Astrocyte of the cerebellum (primary cell): ENCODE data around the gene POLR3B.

Experiments used
- DNase-seq: peaks from one replicate; pipeline ENCODE4 v3.0.0-alpha.2; 2011; ENCODE audit warnings: low read depth
- H3K4me3 ChIP-seq: 2 replicates; pipeline ENCODE4 v1.5.1; 2011; ENCODE audit warnings: mild to moderate bottlenecking, low read depth, low read length, moderate library complexity
- CTCF ChIP-seq: IDR thresholded peaks from 2 replicates; pipeline ENCODE4 v1.5.1; 2012; ENCODE audit warnings: low read length, low read depth, moderate library complexity, mild to moderate bottlenecking; ENCODE audit errors: missing control alignments
- in situ Hi-C: cut with HindIII; loops from 2 replicates; pipeline ENCODE4 v1.10.0; 2017; ENCODE audit warnings: low sequenced_read_pairs

Gene POLR3B

GRCh38 chr12:106329231-106329982 is 28.1 kb upstream of the POLR3B start:
- in situ Hi-C loops: no loop called here
- no peak for TF ChIP-seq CTCF
- no peak for DNase-seq
- no peak overlapping the region for H3K4me3 ChIP-seq

- in situ Hi-C loops: no loop called here
- no peak for TF ChIP-seq CTCF
- H3K4me3 ChIP-seq: no peak overlapping the region
- no peak for DNase-seq
These were observed 25.9 kb upstream of the POLR3B start for GRCh38 chr12:106331599-106331998.

GRCh38 chr12:106332536-106332935 is 25.0 kb upstream of the POLR3B start:
- no peak overlapping the region for H3K4me3 ChIP-seq
- in situ Hi-C loops: no loop called here
- no peak for DNase-seq
- TF ChIP-seq CTCF: no peak

GRCh38 chr12:106333010-106333409 is 24.5 kb upstream of the POLR3B start:
- TF ChIP-seq CTCF: no peak
- H3K4me3 ChIP-seq: no peak overlapping the region
- in situ Hi-C loops: no loop called here
- DNase-seq: no peak

GRCh38 chr12:106333756-106334155 is 23.8 kb upstream of the POLR3B start:
- in situ Hi-C loops: no loop called here
- no peak overlapping the region for H3K4me3 ChIP-seq
- no peak for DNase-seq
- no peak for TF ChIP-seq CTCF

- in situ Hi-C loops: no loop called here
These were observed 16.3 kb upstream of the POLR3B start for GRCh38 chr12:106341086-106341877.

More at GRCh38 chr12:106341086-106341877, 16.3 kb upstream of the POLR3B start:
- TF ChIP-seq CTCF: no peak
- H3K4me3 ChIP-seq: no peak overlapping the region
- no peak for DNase-seq
